GM18507 (cell line): Measurements from ENCODE around the gene GTF3C5.
"Not testable (repeated sequence)": the region's sequence is repeated elsewhere in the genome, so short reads cannot be mapped to it uniquely, and the experiment has no call there.

Experiments
- DNase-seq: peaks from one replicate; pipeline ENCODE4 v3.0.0; 2011; ENCODE audit warnings: low read depth; ENCODE audit not compliant: insufficient read length; ENCODE audit errors: extremely low spot score
- FAIRE-seq: peaks from 2 replicates; lab custom pipeline; 2011; peaks lifted over from hg19 to GRCh38; lab: Jason Lieb, UNC

GTF3C5 gene

GRCh38 chr9:133080786-133081779 lies 50.3 kb downstream of the GTF3C5 start:
- DNase-seq, FAIRE-seq: not testable (repeated sequence)

GRCh38 chr9:133081957-133082644 lies 51.3 kb downstream of the GTF3C5 start:
- DNase-seq, FAIRE-seq: not testable (repeated sequence)

GRCh38 chr9:133083688-133084087 lies 52.9 kb downstream of the GTF3C5 start:
- not testable (repeated sequence) for FAIRE-seq, DNase-seq

- FAIRE-seq, DNase-seq: not testable (repeated sequence)
These were observed 55.5 kb downstream of the GTF3C5 start for GRCh38 chr9:133086212-133086860.

GRCh38 chr9:133086894-133087293 lies 56.1 kb downstream of the GTF3C5 start:
- FAIRE-seq: no peak
- DNase-seq: no peak

- DNase-seq (no peak), FAIRE-seq (no peak)
These were observed 56.8 kb downstream of the GTF3C5 start for GRCh38 chr9:133087429-133088145.

- FAIRE-seq: no peak
- DNase-seq: no peak
These were observed 57.5 kb downstream of the GTF3C5 start for GRCh38 chr9:133088146-133088750.

GRCh38 chr9:133088756-133089155 lies 58.0 kb downstream of the GTF3C5 start:
- no peak for FAIRE-seq

GRCh38 chr9:133089271-133089671 lies 58.5 kb downstream of the GTF3C5 start:
- FAIRE-seq: no peak
- no peak for DNase-seq

More at GRCh38 chr9:133088756-133089155, 58.0 kb downstream of the GTF3C5 start:
- DNase-seq: no peak

GRCh38 chr9:133090187-133090586 lies 59.4 kb downstream of the GTF3C5 start:
- FAIRE-seq (no peak), DNase-seq (no peak)

- DNase-seq (no peak), FAIRE-seq (no peak)
These were observed 60.1 kb downstream of the GTF3C5 start for GRCh38 chr9:133090752-133091385.

- not testable (repeated sequence) for DNase-seq, FAIRE-seq
These were observed 63.6 kb downstream of the GTF3C5 start for GRCh38 chr9:133094351-133094750.

- DNase-seq: no peak
- FAIRE-seq: no peak
These were observed 64.1 kb downstream of the GTF3C5 start for GRCh38 chr9:133094842-133095393.

- FAIRE-seq (no peak), DNase-seq (no peak)
These were observed 67.4 kb downstream of the GTF3C5 start for GRCh38 chr9:133098104-133098754.

- FAIRE-seq (no peak), DNase-seq (no peak)
These were observed 68.1 kb downstream of the GTF3C5 start for GRCh38 chr9:133098871-133099270.

- FAIRE-seq (no peak), DNase-seq (no peak)
These were observed 69.1 kb downstream of the GTF3C5 start for GRCh38 chr9:133099726-133100505.
